ENCODE measurements around the gene CEBPE. TPM values are rescaled to one million over a fixed set of nuclear protein-coding genes. Genes with fewer than 3 reads are reported as not detected.

Gene CEBPE
- total RNA-seq, 1 donor from 2014 or later, result 0.20 TPM

DNA sequence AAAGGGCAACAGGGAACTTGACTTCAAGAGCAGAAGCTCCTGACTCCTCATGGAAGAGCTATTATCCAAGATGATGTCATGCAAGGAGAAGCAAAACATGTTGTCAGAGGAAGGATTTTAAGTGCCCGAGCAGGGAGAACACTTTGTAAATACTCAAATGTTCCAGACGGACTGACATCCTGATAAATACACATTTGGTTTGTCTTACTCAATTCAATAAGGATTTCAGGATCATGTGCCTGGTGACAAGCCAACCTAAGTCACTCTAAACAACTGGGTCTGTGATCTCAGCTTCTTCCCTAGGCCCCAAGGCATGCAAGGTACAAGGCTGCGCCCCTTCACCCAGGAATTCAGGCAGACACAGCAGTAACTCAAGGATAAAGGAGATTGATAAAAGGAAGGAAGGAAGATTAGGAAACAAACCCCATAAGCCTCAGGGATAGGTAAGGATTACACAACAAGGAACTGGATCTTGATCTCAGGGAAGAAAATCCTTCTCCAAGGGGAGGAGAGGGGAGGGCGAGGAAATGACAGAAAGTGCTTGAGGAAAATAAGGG is 26.8 kb upstream of the CEBPE start:
- POLR2A ChIA-PET, result no interaction called here
- no peaks in the 10 kb centered on the region for H3K4me1 Mint-ChIP-seq
- no peak overlapping the region for H3K4me3 Mint-ChIP-seq
- H3K27ac Mint-ChIP-seq, result no peak overlapping the region
- H3K27me3 Mint-ChIP-seq, result peaks cover 7% of the 10 kb centered on the region
- CTCF ChIA-PET, result no interaction called here
- DNase-seq (no peak), ATAC-seq (ENCODE audit: low read depth) (no peak)
- intact Hi-C loops (cut with micrococcal nuclease), result no loop called here
- no peaks in the 10 kb centered on the region for H3K36me3 Mint-ChIP-seq (ENCODE audit: low read depth)
- TF ChIP-seq, protein P1, sequence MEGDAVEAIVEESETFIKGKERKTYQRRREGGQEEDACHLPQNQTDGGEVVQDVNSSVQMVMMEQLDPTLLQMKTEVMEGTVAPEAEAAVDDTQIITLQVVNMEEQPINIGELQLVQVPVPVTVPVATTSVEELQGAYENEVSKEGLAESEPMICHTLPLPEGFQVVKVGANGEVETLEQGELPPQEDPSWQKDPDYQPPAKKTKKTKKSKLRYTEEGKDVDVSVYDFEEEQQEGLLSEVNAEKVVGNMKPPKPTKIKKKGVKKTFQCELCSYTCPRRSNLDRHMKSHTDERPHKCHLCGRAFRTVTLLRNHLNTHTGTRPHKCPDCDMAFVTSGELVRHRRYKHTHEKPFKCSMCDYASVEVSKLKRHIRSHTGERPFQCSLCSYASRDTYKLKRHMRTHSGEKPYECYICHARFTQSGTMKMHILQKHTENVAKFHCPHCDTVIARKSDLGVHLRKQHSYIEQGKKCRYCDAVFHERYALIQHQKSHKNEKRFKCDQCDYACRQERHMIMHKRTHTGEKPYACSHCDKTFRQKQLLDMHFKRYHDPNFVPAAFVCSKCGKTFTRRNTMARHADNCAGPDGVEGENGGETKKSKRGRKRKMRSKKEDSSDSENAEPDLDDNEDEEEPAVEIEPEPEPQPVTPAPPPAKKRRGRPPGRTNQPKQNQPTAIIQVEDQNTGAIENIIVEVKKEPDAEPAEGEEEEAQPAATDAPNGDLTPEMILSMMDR (IDR thresholded peaks at IDR 0.05), result no peak
- no peaks in the 10 kb centered on the region for H3K9me3 Mint-ChIP-seq

DNA sequence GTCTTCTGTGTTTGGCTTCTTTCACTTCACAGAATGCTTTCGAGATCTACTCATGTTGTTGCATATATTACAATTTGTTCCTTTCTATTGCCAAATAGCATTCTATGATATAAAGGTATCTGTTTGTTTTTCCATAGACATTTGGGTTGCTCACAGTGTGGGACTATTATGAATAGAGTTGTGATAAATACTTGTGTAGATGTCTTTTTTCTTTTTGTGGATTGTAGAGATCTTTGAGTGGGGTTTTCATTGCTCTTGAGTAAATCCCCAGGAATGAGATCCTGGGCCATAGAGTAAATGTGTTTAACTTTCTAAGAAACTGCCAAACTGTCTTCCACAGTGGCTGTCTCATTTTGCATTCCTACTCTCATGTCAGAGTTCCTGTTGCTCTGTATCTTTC is 24.9 kb upstream of the CEBPE start:
- CTCF ChIA-PET, result no interaction called here
- H3K27ac Mint-ChIP-seq, result no peak overlapping the region
- ATAC-seq (ENCODE audit: low read depth), result no peak

DNA sequence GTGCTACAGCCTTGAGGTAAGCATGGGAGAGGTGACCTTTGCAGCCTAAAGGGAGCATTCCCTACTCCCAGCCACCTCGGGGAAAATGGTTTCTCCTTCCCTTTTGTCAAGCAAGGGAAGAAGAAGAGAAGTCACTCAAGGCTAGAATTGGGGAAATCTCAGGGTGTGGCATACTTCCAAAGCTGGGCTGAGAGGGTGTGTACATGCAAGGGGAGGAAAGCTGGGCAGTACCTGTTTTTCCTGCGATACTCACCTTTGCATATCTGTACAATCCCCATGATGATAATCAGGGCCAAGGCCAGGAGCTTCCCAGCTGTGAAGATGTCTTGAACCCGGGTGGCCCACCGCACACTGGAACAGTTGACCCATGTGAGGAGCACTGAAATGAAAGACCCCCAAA is 23.8 kb upstream of the CEBPE start:
- intact Hi-C loops (cut with micrococcal nuclease), result no loop called here
- no peak for DNase-seq
- no peak overlapping the region for H3K27ac Mint-ChIP-seq
- no peaks in the 10 kb centered on the region for H3K4me1 Mint-ChIP-seq
- H3K4me3 Mint-ChIP-seq, result no peak overlapping the region
- H3K36me3 Mint-ChIP-seq (ENCODE audit: low read depth), result no peaks in the 10 kb centered on the region
- no peaks in the 10 kb centered on the region for H3K9me3 Mint-ChIP-seq
- TF ChIP-seq, protein P1 (IDR thresholded peaks at IDR 0.05), result no peak
- peaks cover 7% of the 10 kb centered on the region for H3K27me3 Mint-ChIP-seq
- ChIA-PET POLR2A (no interaction called here), CTCF (no interaction called here)
- ATAC-seq (ENCODE audit: low read depth), result no peak

More for the DNA sequence above, 24.9 kb upstream of the CEBPE start:
- no peaks in the 10 kb centered on the region for H3K9me3 Mint-ChIP-seq
- no peak overlapping the region for H3K4me3 Mint-ChIP-seq
- POLR2A ChIA-PET, result no interaction called here
- intact Hi-C loops (cut with micrococcal nuclease), result no loop called here
- H3K36me3 Mint-ChIP-seq (ENCODE audit: low read depth), result no peaks in the 10 kb centered on the region
- TF ChIP-seq, protein P1 (IDR thresholded peaks at IDR 0.05), result no peak
- H3K4me1 Mint-ChIP-seq, result no peaks in the 10 kb centered on the region
- DNase-seq, result no peak
- H3K27me3 Mint-ChIP-seq, result peaks cover 7% of the 10 kb centered on the region

DNA sequence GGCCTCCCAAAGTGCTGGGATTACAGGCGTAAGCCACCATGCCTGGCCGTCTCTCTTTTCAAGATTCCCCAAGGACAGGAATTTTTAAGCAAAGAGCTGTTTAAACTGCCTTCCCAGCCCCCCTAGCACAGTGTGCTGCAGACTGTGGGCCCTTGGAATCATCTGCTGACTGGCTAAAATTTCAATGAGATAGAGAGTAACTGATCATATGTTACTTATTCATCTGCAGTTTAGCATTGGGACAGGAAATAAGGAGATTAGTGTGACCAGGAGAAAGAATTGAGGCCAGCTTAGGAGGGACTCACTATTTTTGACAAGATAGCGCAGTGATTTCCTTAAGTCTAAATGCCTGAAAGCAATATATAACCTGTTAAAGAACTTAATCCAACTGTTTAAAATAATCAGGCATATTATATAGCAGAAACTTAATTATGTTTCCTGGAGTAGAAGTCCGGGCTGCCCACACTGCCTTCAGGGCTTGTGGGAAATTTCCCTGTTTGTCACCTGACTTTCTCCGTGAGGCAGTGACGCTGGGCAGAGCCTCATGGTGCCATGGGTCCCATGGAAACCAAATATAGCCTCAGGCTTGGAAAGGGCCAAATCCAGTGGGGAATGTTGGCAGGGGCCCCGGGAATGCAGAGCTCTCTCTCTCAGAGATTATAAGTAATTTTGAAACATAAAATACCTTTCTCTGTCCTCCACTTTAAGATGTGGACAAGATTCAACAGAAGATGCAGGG is 22.8 kb upstream of the CEBPE start:
- Mint-ChIP-seq H3K4me3 (no peak overlapping the region), H3K4me1 (no peaks in the 10 kb centered on the region), H3K9me3 (no peaks in the 10 kb centered on the region), H3K27me3 (peaks cover 4% of the 10 kb centered on the region), H3K27ac (no peak overlapping the region), H3K36me3 (ENCODE audit: low read depth) (no peaks in the 10 kb centered on the region)
- TF ChIP-seq, protein P1 (IDR thresholded peaks at IDR 0.05), result no peak
- no peak for ATAC-seq (ENCODE audit: low read depth)
- intact Hi-C loops (cut with micrococcal nuclease), result no loop called here
- CTCF ChIA-PET, result no interaction called here
- POLR2A ChIA-PET, result no interaction called here
- DNase-seq, result no peak

DNA sequence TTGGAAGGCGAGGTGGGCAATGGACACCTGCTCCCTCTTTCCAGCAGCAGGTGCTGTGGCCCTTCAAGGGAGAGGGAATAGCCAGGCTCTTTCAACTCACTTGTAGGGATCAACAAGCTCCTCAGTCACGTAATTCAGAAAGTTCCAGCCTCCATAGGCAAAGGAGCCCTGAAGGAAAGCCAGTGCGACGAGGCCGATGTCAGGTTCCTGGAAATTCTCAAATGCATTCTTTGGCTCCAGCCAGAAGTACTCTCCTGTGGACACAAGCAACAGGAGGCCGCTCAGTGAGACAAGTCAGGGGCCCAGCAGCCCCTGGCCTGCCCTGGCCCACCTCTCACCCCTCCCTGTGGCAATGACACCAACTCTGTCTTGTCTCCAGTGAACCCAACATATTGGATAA is 21.3 kb upstream of the CEBPE start:
- intact Hi-C loops (cut with micrococcal nuclease), result no loop called here
- no peak for DNase-seq
- Mint-ChIP-seq H3K27me3 (peaks cover 2% of the 10 kb centered on the region), H3K4me1 (no peaks in the 10 kb centered on the region), H3K27ac (no peak overlapping the region), H3K4me3 (no peak overlapping the region), H3K36me3 (ENCODE audit: low read depth) (no peaks in the 10 kb centered on the region), H3K9me3 (no peaks in the 10 kb centered on the region)
- ATAC-seq (ENCODE audit: low read depth), result no peak
- TF ChIP-seq, protein P1 (IDR thresholded peaks at IDR 0.05), result no peak
- ChIA-PET CTCF (no interaction called here), POLR2A (no interaction called here)

Measured in activated B cell treated with CpG ODN at 0.5 μM for 24 hours (primary cell).